Middle frontal gyrus (tissue), 1 donor: ENCODE results near the gene PDE4D.
"Not testable (repeated sequence)": the region's sequence is repeated elsewhere in the genome, so short reads cannot be mapped to it uniquely, and the experiment has no call there.

ENCODE experiments used
- DNase-seq: peaks from one replicate; pipeline ENCODE4 v3.0.0-alpha.2; 2015; ENCODE audit warnings: low spot score; ENCODE audit errors: extremely low spot score

Gene PDE4D

DNA sequence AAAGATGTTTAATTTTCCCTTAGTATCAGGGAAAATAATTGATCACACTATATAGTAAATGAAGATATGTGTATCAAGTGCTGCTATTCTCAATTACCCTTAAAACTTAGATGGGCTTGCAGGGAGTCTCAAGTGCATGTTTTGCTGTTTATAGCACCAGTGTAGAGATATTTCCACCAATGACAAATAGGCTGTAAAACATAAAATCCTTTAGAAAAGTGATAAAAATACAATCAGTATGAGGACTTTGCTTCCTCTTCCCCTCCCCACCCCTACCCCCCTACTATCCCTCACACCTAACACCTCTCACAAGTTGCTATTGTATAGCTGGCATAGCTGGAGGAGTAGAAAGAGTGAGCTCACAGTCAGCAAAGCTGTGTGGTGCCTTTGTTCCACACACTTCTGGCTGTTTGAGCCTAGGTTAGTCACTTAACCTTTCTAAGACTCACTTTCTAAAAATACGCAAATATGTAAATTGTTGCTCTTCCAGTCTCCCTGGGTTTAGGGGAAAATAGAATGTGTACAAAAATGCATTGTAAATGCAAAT, 93.1 kb downstream of the PDE4D start:
- no peak for DNase-seq

DNA sequence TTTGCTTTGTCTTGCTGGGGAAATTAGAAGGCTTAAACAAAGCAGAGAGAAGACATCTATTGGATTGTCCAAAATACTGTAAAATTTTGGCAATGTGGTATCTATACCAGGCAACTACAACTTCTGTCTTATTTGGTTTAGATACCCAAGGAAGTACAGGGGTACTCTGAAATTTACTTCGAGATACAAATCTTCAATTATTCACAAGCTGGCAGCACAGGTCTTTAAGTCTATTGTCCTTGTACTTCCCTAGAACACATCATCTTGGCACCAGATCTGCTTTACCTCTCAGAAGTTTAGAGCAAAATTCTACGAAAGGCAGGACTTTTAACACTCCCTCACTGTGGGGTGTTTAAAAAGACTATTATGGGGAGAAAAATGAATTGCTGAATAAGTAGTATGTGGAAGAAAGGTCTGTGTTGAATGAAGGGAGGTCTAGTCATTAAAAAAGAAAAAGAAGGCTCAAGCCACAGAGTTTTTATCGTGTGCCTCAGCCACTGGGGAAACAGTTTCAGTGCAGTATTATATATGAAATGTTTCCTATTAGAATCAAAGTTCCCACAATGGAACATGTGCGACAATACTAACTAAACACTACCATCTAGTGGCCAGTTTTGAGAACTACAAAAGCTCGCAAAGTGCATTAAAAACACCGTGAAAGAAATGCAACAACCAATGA, 93.7 kb downstream of the PDE4D start:
- peak; percentile 81 for DNase-seq

DNA sequence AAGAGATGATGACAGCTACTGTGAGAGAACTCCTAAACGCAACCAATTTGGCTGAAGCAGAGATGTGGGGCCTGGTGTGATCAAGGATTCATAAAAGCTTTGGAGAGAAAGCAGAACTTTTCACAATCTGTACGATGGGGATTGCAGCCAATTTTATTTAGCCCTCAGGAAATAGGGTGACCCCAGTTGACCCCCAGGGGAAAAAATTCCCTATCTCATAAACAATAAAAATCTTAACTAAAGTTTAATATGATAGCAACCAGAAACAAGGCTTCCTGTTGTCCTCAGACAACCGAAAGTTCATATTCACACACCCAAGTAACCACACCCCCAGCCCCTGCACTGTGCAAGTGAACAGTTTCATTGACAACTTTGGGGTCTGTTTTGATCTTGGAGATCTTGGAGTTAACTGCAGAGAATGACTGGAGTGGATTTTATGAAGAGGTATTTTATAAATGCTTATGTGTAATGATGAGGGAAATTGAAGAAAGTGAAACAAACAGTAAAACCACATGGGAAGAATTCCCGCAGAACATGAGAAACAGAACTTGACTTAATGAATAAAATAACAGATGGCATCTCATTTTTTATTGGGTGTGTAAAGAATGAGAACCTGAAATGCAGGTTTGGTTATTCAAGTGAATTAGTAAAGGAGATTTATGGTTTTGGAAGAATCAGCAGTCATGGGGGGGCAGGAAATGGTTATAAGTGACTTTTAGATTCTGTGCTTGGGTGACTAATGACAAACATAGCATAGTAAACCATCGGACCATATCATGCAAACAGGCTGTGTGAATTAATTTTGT, 94.5 kb downstream of the PDE4D start:
- no peak for DNase-seq

DNA sequence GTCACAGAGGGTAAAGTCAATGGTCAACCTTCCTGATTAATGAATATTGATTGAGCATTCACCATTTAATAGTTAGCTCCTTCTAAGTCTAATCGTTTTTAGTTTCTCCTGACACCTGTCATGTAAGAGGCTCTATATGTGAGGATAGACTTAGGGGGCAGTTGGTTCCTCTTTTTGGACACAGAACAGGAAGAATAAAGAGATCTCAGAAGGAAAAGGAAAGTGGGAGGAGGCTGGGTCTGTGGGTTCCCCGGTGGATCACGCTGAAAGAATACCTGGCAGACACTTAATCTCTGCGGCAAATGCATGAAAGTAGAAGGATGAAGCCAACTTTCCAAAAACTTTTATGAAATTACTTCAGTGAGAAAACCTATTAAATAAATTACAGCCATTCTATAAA, 98.4 kb downstream of the PDE4D start:
- no peak for DNase-seq

DNA sequence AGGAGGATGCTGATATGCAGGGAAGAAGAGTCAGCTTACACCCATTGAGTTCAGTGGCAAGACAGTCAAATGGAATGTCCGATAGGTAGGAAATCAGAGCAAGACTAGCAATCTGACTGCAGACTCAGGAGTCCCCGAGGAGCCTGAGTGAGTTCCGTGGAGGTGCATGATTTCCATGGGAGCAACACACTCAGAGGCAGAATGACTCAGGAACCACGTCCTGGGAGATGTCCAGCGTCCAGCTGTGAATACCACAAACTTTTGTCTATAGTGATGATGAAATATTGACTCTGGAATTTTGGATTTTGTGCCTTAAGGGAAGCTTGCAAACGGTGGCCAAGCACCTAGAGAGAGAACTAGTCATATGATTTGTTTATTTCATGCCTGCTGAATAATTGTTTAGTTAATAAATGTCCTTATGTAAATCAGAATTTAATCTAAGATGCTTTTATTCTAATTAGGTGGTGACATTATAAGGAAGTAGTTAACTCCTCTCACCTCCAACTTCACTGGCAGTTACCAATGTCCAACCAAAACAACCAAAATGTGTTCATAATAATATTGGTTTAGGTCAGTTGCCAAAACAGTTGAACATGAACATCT, 100.4 kb downstream of the PDE4D start:
- no peak for DNase-seq

DNA sequence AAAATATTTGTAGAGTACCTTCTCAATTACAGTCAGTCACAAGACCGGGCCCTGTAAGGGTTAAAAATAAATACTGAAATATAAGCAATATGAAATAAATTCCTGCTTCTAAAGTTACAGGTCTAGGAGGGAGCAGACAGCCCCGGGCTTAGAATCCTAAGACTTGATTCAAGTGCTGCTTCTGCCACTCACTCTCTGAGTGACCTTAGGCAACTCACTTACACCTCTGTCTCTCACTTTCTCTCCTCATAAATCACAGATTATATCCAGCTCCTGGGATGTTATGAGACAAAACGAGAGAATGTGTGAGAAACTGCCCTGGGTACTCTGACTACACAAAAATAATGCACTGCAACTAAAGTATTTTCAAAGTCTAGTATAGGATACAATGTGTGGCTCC, 101.9 kb downstream of the PDE4D start:
- DNase-seq: no peak

DNA sequence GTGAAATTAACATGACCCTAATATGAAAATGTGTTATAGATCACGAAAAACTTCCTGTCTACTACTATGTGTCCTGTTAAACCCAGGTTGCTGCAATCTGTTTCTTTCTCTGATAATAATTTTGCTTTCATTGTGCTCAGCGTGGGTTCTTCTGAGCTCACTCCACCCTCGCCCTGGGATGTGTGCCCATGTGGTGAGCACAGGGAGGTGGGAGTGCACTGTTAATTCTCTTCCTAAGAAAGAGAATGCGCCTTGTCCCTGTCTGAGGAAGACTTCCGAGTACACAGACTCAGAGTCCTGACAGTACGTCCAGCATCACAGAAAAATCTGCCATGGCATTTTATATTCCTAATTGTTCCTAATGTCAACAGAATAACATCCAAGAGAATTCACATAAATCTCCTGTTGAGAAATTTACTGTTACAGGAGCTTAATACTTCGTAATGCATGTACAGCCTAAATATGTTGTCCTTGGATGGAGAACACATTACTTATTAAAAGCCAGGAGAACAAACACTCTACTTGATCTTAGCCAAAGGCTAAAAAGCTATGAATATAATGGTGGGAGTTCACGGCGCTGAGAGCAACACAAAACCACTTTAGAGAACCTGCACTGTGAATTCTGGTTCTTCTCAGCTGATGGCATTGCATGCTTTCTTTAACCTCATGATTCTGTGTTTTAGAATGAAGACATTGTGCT, 102.6 kb downstream of the PDE4D start:
- no peak for DNase-seq

DNA sequence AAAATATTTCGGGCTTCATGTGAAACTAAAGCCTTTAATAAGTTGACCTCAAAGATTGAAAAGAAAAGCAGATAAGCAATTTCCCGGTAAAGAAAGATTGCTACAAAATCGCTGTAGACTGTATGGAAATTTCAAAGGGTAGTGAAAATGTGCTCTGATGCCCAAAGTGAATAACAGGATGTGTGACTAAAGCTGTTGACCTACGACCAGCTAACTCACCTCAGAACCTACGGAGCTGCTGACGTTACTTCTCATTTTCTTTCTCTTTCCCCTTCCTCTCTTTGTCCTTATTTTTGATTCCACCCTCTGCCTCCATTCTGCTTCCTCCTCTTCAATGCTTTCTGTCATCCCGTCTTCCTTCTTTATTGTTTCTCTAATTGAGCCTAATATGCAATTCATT, 103.2 kb downstream of the PDE4D start:
- DNase-seq: no peak

DNA sequence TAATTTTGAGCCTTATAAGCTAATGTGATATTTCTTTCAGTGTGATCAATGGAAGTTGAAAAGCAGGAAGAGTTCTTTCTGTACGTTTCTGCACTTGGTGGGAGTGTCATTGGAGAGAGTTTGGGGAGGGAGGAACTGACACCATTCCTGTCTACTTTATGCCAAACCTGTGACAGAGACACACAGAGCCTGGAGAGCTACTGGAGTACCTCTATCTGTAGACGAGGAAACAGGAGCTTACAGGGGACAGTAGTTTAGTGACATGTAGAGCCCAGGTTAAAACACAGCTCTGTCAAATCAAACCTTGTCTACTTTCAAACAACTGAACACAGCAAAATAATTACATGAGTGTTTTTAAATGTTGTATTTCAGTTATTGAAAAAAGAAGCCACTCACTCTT, 103.6 kb downstream of the PDE4D start:
- no peak for DNase-seq

DNA sequence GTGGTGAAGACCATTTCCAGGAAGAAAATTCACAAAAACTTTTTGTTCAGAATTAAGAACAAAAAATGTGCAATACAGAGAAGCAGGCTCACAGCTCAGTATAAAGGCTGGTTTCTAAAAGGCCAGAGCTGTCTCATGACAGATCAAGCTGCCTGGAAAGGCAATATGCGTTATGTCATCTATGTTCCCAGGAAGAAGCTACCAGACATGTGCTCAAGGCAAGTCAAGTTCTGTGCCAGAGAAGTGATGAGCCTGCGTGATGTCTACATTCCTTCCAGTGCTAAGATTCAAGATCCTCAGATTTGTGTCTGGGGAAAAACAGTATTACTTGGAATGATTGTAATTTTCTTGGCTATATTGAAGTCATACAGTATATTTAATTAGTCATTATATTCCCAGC, 104.3 kb downstream of the PDE4D start:
- DNase-seq: no peak

DNA sequence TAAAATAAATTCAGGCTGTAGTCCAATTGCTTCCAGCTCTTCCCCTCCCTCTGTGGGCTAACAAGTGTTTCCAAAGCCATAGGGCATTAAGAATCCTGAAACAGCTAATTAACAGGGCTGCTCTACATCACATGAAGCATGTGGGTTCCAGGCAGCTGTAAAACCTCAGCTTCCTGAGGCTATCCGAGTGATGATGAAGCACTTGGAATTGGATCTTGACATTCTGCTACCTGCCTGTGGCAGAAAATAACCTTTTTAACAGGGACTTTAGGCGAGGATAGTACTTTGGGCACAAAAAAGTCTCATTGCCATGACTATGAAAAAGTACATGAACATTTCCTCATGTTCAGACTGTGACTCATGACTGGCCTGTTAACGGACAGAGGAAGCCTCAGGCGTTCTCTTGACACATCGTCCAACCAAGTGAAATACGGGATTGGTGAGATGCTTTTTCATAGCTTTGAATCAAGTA, 107.2 kb downstream of the PDE4D start:
- DNase-seq: no peak

DNA sequence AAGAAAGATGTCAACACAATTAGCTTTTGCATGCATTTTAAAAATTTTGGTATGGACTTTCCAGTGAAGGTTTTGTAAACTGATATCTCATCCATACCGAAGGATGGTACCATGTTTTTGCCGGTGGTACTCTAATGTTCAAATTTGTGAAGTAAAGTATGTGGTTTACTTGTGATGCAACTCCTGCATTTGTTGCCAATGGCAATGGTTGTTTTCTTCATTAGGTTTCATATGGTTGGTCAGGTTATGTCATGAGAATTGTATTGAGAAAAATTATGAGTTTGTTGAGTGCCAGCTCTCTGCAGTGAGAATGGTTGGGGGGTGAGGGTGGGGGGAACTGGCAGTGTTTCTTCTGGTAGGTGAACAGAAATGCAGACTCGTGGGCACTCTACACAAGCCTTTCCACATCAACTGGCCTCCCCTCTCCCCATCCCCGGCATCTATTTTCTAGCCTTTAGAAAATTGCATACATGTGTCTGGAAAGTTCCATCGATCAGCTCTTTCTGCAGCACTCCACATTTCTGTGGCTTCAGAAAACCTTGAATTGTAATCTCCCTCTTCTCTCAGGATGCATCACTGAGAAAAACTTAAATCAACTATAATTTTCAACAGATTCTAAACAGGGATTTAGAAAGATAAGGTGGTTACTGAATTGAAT, 107.7 kb downstream of the PDE4D start:
- DNase-seq: no peak

DNA sequence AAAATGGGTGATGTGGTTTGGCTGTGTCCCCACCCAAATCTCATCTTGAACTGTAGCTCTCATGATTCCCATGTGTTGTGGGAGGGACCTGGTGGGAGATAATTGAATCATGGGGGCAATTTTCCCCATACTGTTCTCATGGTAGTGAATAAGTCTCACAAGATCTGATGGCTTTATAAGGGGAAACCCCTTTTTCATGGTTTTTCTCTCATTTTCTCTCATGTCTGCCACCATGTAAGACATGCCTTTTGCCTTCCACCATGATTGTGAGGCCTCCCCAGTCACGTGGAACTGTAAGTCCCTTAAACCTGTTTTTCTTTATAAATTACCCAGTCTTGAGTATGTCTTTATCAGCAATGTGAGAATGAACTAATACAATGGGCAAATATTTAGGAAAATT, 108.8 kb downstream of the PDE4D start:
- DNase-seq: not testable (repeated sequence)

DNA sequence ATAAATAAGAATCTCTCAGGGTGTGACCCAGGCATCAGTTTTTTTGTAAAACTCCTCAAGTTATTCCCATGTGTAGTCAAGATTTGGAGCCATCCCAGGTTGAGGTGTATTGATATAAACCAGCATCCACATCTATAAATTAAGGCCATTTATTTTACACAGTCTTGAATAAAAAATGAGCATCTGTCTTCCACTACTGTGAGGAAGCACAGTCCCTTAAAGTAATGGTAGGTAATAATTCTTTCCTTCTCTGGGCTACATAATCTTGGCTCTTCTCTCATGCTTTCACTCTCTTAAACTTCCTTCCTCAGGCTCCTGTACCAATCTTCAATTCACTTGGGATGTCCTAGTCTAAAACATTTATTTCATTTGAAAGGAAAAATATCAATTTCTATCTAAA, 110.3 kb downstream of the PDE4D start:
- no peak for DNase-seq

DNA sequence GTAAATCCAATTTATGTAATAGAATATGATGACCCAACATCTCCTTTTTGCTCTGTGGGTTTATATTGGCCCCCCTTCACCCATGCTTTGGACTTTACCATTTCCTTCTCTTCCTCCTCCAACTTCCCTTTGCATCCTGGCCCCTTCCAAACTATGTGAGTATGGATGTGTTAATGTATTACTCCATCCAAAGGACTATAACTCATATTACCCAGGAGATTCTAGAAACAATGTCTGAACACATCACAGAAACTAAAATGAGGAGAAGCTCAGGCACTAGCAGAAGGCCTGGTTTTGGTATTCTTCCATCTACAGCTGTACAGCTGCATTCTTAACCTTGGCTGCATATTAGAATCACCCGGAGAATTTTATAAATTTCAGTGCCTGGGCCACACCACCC, 110.7 kb downstream of the PDE4D start:
- no peak for DNase-seq

DNA sequence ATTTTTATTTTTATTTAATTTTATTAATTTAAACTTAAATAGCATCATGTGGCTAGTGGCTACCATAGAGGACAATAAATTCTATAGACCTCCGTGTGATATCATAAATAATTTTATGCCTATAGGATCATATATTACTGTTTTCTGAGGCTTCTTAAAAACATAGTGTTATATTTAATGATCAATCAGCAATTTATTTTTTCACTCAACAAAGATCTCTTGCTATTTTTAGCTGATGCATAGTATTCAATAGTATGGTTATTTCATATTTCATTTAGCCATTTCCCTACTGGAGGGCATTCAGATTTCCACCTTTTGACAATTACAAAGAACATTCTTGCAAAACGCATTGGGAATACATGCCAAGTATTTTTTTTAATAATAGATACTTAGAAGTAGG, 114.1 kb downstream of the PDE4D start:
- DNase-seq: no peak

DNA sequence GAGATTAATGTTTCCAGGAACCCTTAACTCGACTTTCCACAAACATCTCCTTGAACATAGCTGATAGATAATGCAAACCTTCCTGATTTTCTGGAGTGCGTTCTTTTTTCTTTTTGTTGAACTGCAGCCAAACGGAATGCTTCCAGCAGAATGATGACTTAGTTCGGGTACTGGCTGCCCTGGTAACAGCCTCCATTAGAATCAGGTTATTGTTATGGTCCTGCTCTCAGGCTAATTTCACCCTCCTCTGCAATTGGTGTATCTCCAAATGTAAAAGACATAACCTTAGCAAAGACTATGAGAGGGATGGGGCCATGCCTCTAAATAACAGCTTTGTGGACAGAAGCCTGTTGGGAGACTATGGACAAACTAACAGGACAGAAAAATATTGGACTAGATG, 116.5 kb downstream of the PDE4D start:
- no peak for DNase-seq

DNA sequence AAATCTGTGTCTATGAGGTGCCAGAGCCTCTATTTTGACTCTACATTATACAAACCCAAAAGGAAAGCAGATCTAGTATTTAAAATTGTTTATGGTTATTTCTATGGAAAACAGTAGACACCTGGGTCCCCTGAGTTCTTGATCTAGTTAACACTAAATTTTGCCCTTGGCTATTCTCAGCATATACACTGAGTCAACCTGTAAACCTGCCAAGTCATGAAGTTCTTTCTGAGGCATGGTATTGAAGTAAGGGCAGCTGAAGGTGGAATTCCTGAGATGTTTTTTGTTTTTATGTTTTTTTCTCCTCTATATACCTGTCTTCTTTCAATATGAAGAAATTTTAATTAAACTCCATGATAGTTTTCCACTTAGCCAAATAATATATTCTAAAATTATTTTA, 120.2 kb downstream of the PDE4D start:
- no peak for DNase-seq

DNA sequence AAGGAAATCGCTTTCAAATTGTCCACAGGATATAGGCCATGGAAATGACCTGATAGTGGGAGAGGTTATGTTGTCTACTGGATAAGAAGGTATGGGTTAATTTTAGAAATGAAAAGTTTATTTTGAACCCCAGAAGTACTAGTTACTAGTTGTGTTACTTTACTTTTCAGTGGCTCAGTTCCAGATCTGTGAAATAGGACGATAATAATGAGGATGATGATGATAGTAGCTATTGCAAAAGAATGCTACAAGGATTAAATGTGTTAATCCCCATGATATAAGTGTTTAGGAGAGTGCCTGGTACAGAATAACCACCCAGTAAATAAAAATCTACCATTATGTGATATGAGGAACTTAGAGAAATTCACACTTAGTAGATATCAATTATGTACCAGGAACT, 120.8 kb downstream of the PDE4D start:
- no peak for DNase-seq

DNA sequence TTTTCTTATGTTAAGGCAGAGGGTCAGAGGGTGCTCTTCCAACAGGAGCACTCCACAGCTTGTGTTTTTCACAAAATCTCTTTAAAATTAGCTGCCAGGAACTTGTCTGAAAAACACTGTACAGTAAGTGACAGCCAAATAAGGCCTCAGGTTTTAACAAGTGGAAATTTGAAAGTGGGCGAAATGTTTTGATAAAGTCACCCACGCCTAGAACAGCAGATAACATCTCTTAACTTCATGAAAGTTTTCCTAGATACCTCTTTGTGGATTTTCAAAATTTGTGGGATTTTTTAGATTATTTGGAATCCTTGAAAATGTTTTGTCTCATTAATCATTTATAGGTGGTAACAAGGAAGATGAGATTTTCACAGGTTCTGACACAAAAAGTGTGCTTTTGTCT, 121.3 kb downstream of the PDE4D start:
- DNase-seq: no peak

DNA sequence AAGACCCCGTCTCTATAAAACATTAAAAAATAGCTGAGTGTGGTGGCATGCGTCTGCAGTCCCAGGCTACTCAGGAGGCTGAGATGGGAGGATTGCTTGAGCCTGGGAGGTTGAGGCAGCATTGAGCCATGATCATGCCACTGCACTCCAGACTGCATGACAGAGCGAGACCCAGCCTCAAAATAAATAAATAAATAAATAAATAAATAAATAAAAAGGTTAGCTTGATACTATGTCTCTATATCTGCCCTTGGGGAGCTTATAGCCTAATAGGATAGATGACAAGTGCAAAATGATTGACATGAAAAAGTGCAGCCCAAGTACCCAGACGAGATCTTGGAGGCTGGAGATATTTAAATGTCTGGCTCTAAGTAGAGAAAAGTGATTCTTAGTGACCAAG, 122.6 kb downstream of the PDE4D start:
- no peak for DNase-seq
